ENCODE results near the gene HSF2. TPM values are rescaled to one million over a fixed set of nuclear protein-coding genes. Genes with fewer than 3 reads are reported as not detected.
A peak's percentile ranks its signal among the peaks of the same experiment; 100 is the strongest.

The HSF2 gene
- total and polyA plus RNA-seq, 7 experiments from 2014 or later, result 12.5 to 45.4 (median 26.5) TPM

- no peak overlapping the region for H3K27ac ChIP-seq (ENCODE audit: low read depth, low read length)
- Mint-ChIP-seq H3K4me1 (peaks cover 0 to 8% (median 2%) of the 10 kb centered on the region in 7 donors), H3K4me3 (no peak overlapping the region), H3K27ac (peak overlapping the region in 1 of 9 donors; percentile 19), H3K27me3 (peaks cover 0 to 3% (median 0%) of the 10 kb centered on the region in 5 donors), H3K9me3 (peaks cover 0 to 5% (median 0%) of the 10 kb centered on the region in 11 donors), H3K36me3 (peaks cover 0 to 6% (median 3%) of the 10 kb centered on the region in 5 donors)
- no peaks in the 10 kb centered on the region for H3K27me3 ChIP-seq (ENCODE audit: control insufficient read depth in 2 of 2, insufficient read depth in 2 of 2, low read length in 2 of 2)
- ChIA-PET POLR2A (no interaction called here), CTCF (interaction anchor here (2.5 kb wide), 1 partner anchor 54 kb away, joined by 15 read pairs; no protein-coding TSS in a partner anchor)
- no peaks in the 10 kb centered on the region for H3K9me3 ChIP-seq (ENCODE audit: control insufficient read depth in 2 of 3, low read length in 3 of 3)
- intact Hi-C loops (cut with micrococcal nuclease), result loop anchor here (1.0 to 5.0 kb wide), 4 partner anchors 54 to 841 kb away; no protein-coding TSS in a partner anchor
- DNase-seq, result peak in 5 of 9 donors; percentile 15 to 40 (median 34)
- H3K36me3 ChIP-seq (ENCODE audit: control insufficient read depth in 2 of 3, insufficient read depth in 3 of 3, low read length in 3 of 3), result peaks cover 0 to 5% (median 0%) of the 10 kb centered on the region in 3 experiments
- H3K4me3 ChIP-seq (ENCODE audit: low read length), result no peak overlapping the region
- H3K4me1 ChIP-seq (ENCODE audit: control insufficient read depth in 2 of 2, insufficient read depth in 2 of 2, low read length in 2 of 2), result peaks cover 3 to 5% of the 10 kb centered on the region in 2 donors
- no peak for ATAC-seq
Measured at GRCh38 chr6:122476131-122476530, 76.7 kb downstream of the HSF2 start.

GRCh38 chr6:122482750-122483080, 83.3 kb downstream of the HSF2 start:
- ChIA-PET CTCF (interaction anchor here (0.6 to 2.2 kb wide), 3 partner anchors 9 to 48 kb away, joined by 3 to 8 read pairs (median 6); no protein-coding TSS in a partner anchor), POLR2A (interaction anchor here (1.0 kb wide), 1 partner anchor 69 kb away, joined by 3 read pairs; no protein-coding TSS in a partner anchor)
- Histone ChIP-seq H3K27me3 (ENCODE audit: control insufficient read depth in 2 of 2, insufficient read depth in 2 of 2, low read length in 2 of 2) (no peaks in the 10 kb centered on the region), H3K27ac (ENCODE audit: low read depth, low read length) (no peak overlapping the region), H3K36me3 (ENCODE audit: control insufficient read depth in 2 of 3, insufficient read depth in 3 of 3, low read length in 3 of 3) (no peaks in the 10 kb centered on the region), H3K9me3 (ENCODE audit: control insufficient read depth in 2 of 3, low read length in 3 of 3) (no peaks in the 10 kb centered on the region), H3K4me1 (ENCODE audit: control insufficient read depth in 2 of 2, insufficient read depth in 2 of 2, low read length in 2 of 2) (no peaks in the 10 kb centered on the region), H3K4me3 (ENCODE audit: low read length) (no peak overlapping the region)
- H3K36me3 Mint-ChIP-seq, result no peaks in the 10 kb centered on the region
- DNase-seq (no peak), ATAC-seq (no peak)
- H3K9me3 Mint-ChIP-seq, result no peaks in the 10 kb centered on the region
- H3K4me1 Mint-ChIP-seq, result no peaks in the 10 kb centered on the region
- H3K27me3 Mint-ChIP-seq, result no peaks in the 10 kb centered on the region
- no peak overlapping the region for H3K27ac Mint-ChIP-seq
- no peak overlapping the region for H3K4me3 Mint-ChIP-seq
- intact Hi-C loops (cut with micrococcal nuclease), result no loop called here

Other genes with a start within 250 kb of the HSF2 start
- 100 to 1,000 TPM in 4 of 5 experiments, 10 to 100 TPM in 1; 63.7 to 139 (median 130) TPM for gene SERINC1, start 72.2 kb downstream of the HSF2 start, total RNA-seq
- 100 to 1,000 TPM; 117 to 141 TPM for gene SERINC1, start 72.2 kb downstream of the HSF2 start, polyA plus RNA-seq
- 1 to 10 TPM in 1 of 5 experiments, under 1 TPM in 3, not detected in 1; 0.86 to 1.5 (median 0.91) TPM for gene PKIB, start 210.8 kb downstream of the HSF2 start, total RNA-seq
- 1 to 10 TPM in 1 of 2 donors, under 1 TPM in 1; 0.92 to 1.2 TPM for gene PKIB, start 210.8 kb downstream of the HSF2 start, polyA plus RNA-seq

All from naive thymus-derived CD4-positive, alpha-beta T cell (primary cell).